CD14-positive monocyte (primary cell): ENCODE data around the gene ARHGAP9. TPM values are rescaled to one million over a fixed set of nuclear protein-coding genes. Genes with fewer than 3 reads are reported as not detected.

ENCODE experiments used
- DNase-seq, 3 donors: peaks; one replicate each; pipeline ENCODE4 v3.0.0-alpha.2; 2011 to 2022
- H2AFZ ChIP-seq: 2 replicates; pipeline ENCODE4 v1.6.0; 2012; ENCODE audit warnings: mild to moderate bottlenecking, low read depth, low read length, inconsistent platforms; ENCODE audit not compliant: insufficient read depth, poor library complexity, severe bottlenecking
- H3K27ac ChIP-seq, 2 donors: 1 replicate in 1 of 2; 2 replicates in 1 of 2; pipeline ENCODE4 v1.5.1; 2012 to 2013; ENCODE audit warnings: low read length in 2 of 2, control low read depth in 1 of 2, inconsistent platforms in 1 of 2, low read depth in 1 of 2, mild to moderate bottlenecking in 1 of 2
- H3K27me3 ChIP-seq, 2 donors: one replicate each; pipeline versions ENCODE4 v1.6.0 to v1.6.1; 2011 to 2013; ENCODE audit warnings: low read length in 2 of 2; ENCODE audit not compliant: control insufficient read depth in 2 of 2, insufficient read depth in 2 of 2
- H3K36me3 ChIP-seq, 2 donors: replicated peaks in 1 of 2; 1 replicate in 1 of 2; 2 replicates in 1 of 2; pipeline versions ENCODE4 v1.5.1 to v1.6.1; 2012 to 2013; ENCODE audit warnings: low read length in 2 of 2, control low read depth in 1 of 2, inconsistent platforms in 1 of 2, mild to moderate bottlenecking in 1 of 2; ENCODE audit not compliant: insufficient read depth in 2 of 2, control insufficient read depth in 1 of 2
- H3K4me1 ChIP-seq, 2 donors: 1 replicate in 1 of 2; 2 replicates in 1 of 2; pipeline versions ENCODE4 v1.5.1 to v1.6.1; 2012 to 2013; ENCODE audit warnings: low read length in 2 of 2, control low read depth in 1 of 2, inconsistent platforms in 1 of 2, mild to moderate bottlenecking in 1 of 2, moderate library complexity in 1 of 2; ENCODE audit not compliant: insufficient read depth in 2 of 2, control insufficient read depth in 1 of 2
- H3K4me2 ChIP-seq: replicated peaks from 2 replicates; pipeline ENCODE3; 2012; ENCODE audit warnings: low read length, moderate library complexity, mild to moderate bottlenecking; ENCODE audit not compliant: poor library complexity, severe bottlenecking; ENCODE audit errors: extremely low read depth
- H3K4me3 ChIP-seq, 3 experiments: fragments of 200-600 bp in 1 of 3; sonication (generic) in 1 of 3; replicated peaks in 1 of 3; 1 replicate in 2 of 3; 2 replicates in 1 of 3; pipeline ENCODE4 v1.5.1; 2011 to 2013; ENCODE audit warnings: low read length in 3 of 3, mild to moderate bottlenecking in 3 of 3, control low read depth in 2 of 3, low read depth in 2 of 3, inconsistent platforms in 1 of 3, moderate library complexity in 1 of 3
- H3K79me2 ChIP-seq: 2 replicates; pipeline ENCODE4 v1.6.0; 2012; ENCODE audit warnings: mild to moderate bottlenecking, control low read depth, inconsistent platforms, low read length, moderate library complexity; ENCODE audit not compliant: insufficient read depth
- H3K9ac ChIP-seq: 2 replicates; pipeline ENCODE4 v1.6.0; 2017; ENCODE audit warnings: low read length, mild to moderate bottlenecking; ENCODE audit not compliant: insufficient read depth, poor library complexity, severe bottlenecking
- H3K9me3 ChIP-seq, 2 donors: replicated peaks in 1 of 2; 1 replicate in 1 of 2; 2 replicates in 1 of 2; pipeline versions ENCODE4 v1.5.1 to v1.6.1; 2012 to 2013; ENCODE audit warnings: low read length in 2 of 2, control low read depth in 1 of 2; ENCODE audit not compliant: control insufficient read depth in 1 of 2, insufficient read depth in 1 of 2
- H4K20me1 ChIP-seq: 2 replicates; pipeline ENCODE4 v1.6.0; 2012; ENCODE audit warnings: mild to moderate bottlenecking, low read length, control low read depth, moderate library complexity; ENCODE audit not compliant: insufficient read depth
- H3K27ac Mint-ChIP-seq, 7 donors: one replicate each; pipeline ENCODE4 v1.8.0; 2020; ENCODE audit warnings: mild to moderate bottlenecking in 7 of 7, mixed read lengths in 7 of 7, moderate library complexity in 6 of 7, inconsistent platforms in 2 of 7
- H3K27me3 Mint-ChIP-seq, 3 donors: one replicate each; pipeline ENCODE4 v1.8.0; 2021 to 2022; ENCODE audit warnings: low read depth in 3 of 3, mild to moderate bottlenecking in 3 of 3, mixed read lengths in 3 of 3, moderate library complexity in 3 of 3, inconsistent platforms in 1 of 3
- H3K36me3 Mint-ChIP-seq, 2 donors: one replicate each; pipeline ENCODE4 v1.8.0; 2020; ENCODE audit warnings: mixed read lengths in 2 of 2, inconsistent platforms in 1 of 2, mild to moderate bottlenecking in 1 of 2
- H3K4me1 Mint-ChIP-seq: one replicate; pipeline ENCODE4 v1.8.0; 2020; ENCODE audit warnings: mild to moderate bottlenecking, mixed read lengths
- H3K4me3 Mint-ChIP-seq, 2 donors: one replicate each; pipeline ENCODE4 v1.8.0; 2020; ENCODE audit warnings: mild to moderate bottlenecking in 2 of 2, mixed read lengths in 2 of 2, moderate library complexity in 1 of 2
- H3K9me3 Mint-ChIP-seq, 7 donors: one replicate each; pipeline ENCODE4 v1.8.0; 2020 to 2022; ENCODE audit warnings: mixed read lengths in 7 of 7, mild to moderate bottlenecking in 6 of 7, moderate library complexity in 6 of 7, inconsistent platforms in 2 of 7
- CTCF ChIP-seq: fragments of 200-600 bp; IDR thresholded peaks from one replicate; pipeline ENCODE4 v1.8.0; 2022; ENCODE audit warnings: antibody characterized with exemption, mild to moderate bottlenecking
- WGBS: methylation state at CpG from one replicate; pipeline ENCODE4 v1.1.5; 2013; ENCODE audit warnings: missing lambda C conversion rate; ENCODE audit not compliant: insufficient coverage; 5-methylcytosine and 5-hydroxymethylcytosine counted together
- intact Hi-C, 2 donors: fragments of 100-400 bp; cut with micrococcal nuclease; formaldehyde crosslinking; loops; one replicate each; pipeline versions ENCODE4 v1.15.0 to v1.15.1; 2023
- polyA plus RNA-seq, 3 donors: library from polyadenylated mRNA; depleted of rRNA in 1 of 3; unstranded in 2 of 3; stranded (reverse) in 1 of 3; fragments of 300-500 nt in 2 of 3; fragments of >200 nt in 1 of 3; fragmentation: Illumina TruSeq in 2 of 3; gene quantifications; 1 replicate in 2 of 3; 2 replicates in 1 of 3; pipeline ENCODE4 v1.2.3, GENCODE V29; 2012 to 2021

The ARHGAP9 gene
- polyA plus RNA-seq, 3 donors: 211 to 581 (median 213) TPM

DNA sequence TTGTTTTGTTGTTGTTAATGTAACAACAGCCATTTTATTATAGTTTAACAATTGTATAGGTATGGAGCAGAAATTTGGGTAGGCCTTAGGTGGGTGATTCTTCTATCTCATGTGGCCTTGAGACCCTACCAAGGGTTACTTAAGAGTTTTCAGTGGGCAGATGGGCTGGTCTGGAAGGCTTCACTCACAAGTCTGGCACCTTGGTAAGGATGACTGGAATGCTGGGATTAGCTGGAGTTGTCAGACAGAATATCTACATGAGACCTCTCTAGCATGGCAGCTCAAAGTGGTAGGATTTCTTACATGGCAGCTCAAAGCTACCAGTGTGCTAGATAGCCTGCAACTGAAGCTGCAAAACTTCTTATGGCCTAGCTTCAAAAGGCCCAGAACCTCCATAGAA, 6.0 kb upstream of the ARHGAP9 start:
- H3K9me3 ChIP-seq: no peaks in the 10 kb centered on the region
- H3K9ac ChIP-seq: no peak overlapping the region
- DNase-seq: no peak
- no peak overlapping the region for H3K27ac ChIP-seq
- intact Hi-C loops: loop anchor here in 1 of 2 donors (5.0 kb wide), 1 partner anchor 37 kb away; the partner anchor contains the start of genes DDIT3 and MBD6
- Mint-ChIP-seq H3K4me1 (peaks cover 33% of the 10 kb centered on the region), H3K9me3 (no peaks in the 10 kb centered on the region), H3K27ac (peak overlapping the region in 1 of 7 donors; percentile 15), H3K4me3 (no peak overlapping the region), H3K36me3 (peaks cover 25 to 32% of the 10 kb centered on the region in 2 donors), H3K27me3 (no peaks in the 10 kb centered on the region)
- no peaks in the 10 kb centered on the region for H3K27me3 ChIP-seq
- H3K79me2 ChIP-seq: peaks cover 19% of the 10 kb centered on the region
- no peak overlapping the region for H3K4me3 ChIP-seq
- peaks cover 16 to 19% of the 10 kb centered on the region in 2 donors for H3K36me3 ChIP-seq
- H3K4me2 ChIP-seq: no peak overlapping the region
- peaks cover 17 to 21% of the 10 kb centered on the region in 2 donors for H3K4me1 ChIP-seq
- no peak for TF ChIP-seq CTCF
- H2AFZ ChIP-seq: no peak overlapping the region
- H4K20me1 ChIP-seq: peaks cover 5% of the 10 kb centered on the region

DNA sequence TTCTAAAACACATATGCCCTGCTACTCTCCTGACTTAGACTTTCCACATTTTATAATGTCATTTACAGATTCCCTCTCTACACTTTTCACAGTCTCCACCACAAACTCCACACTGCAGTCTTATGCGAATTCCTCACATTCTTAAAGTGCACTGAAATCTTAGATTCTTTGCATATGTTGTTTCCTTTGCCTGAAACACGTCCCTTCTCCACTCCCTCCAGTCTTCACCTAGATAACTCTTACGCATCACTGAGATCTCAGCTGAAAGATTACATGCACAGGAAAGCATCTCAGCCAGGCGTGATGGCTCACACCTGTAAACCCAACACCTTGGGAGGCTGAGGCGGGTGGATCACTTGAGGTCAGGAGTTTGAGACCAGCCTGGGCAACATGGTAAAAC, 3.8 kb upstream of the ARHGAP9 start:
- whole genome bisulfite sequencing: 98% methylated on average over 5 of the region's 5 CpGs
- H3K4me2 ChIP-seq: no peak overlapping the region
- Mint-ChIP-seq H3K9me3 (no peaks in the 10 kb centered on the region), H3K4me1 (peaks cover 43% of the 10 kb centered on the region), H3K4me3 (no peak overlapping the region), H3K27ac (no peak overlapping the region), H3K27me3 (peaks cover 0 to 2% (median 0%) of the 10 kb centered on the region in 3 donors), H3K36me3 (peaks cover 9 to 17% of the 10 kb centered on the region in 2 donors)
- no peak overlapping the region for H3K4me3 ChIP-seq
- H3K9me3 ChIP-seq: no peaks in the 10 kb centered on the region
- no peak overlapping the region for H3K27ac ChIP-seq
- DNase-seq: no peak
- H3K27me3 ChIP-seq: no peaks in the 10 kb centered on the region
- H4K20me1 ChIP-seq: no peaks in the 10 kb centered on the region
- no peak overlapping the region for H2AFZ ChIP-seq
- H3K4me1 ChIP-seq: peaks cover 31 to 34% of the 10 kb centered on the region in 2 donors
- no peaks in the 10 kb centered on the region for H3K36me3 ChIP-seq
- H3K79me2 ChIP-seq: peaks cover 22% of the 10 kb centered on the region
- no peak overlapping the region for H3K9ac ChIP-seq
- TF ChIP-seq CTCF: no peak
- intact Hi-C loops: no loop called here
